ENCODE data around the gene CLEC7A.

The CLEC7A gene

GRCh38 chr12:10158406-10158805 is 28.4 kb upstream of the CLEC7A start:
- H3K4me3 ChIP-seq: no peak overlapping the region
- TF ChIP-seq CTCF (IDR thresholded peaks at IDR 0.05): no peak
- no peak overlapping the region for H3K27ac ChIP-seq
- no peak for DNase-seq (ENCODE audit: low spot score)

- H3K4me3 ChIP-seq: no peak overlapping the region
- DNase-seq (ENCODE audit: low spot score): no peak
- no peak for TF ChIP-seq CTCF (IDR thresholded peaks at IDR 0.05)
- no peak overlapping the region for H3K27ac ChIP-seq
Observed at GRCh38 chr12:10155966-10156365, 26.0 kb upstream of the CLEC7A start.

- peak overlapping the region; percentile 74 for H3K4me3 ChIP-seq
- H3K27ac ChIP-seq: peak overlapping the region in 1 of 2 donors; percentile 74
- TF ChIP-seq CTCF (IDR thresholded peaks at IDR 0.05): no peak
- no peak for DNase-seq (ENCODE audit: low spot score)
Observed at GRCh38 chr12:10154145-10154496, 24.1 kb upstream of the CLEC7A start.

GRCh38 chr12:10153271-10154144 is 23.5 kb upstream of the CLEC7A start:
- DNase-seq (ENCODE audit: low spot score): peak; percentile 82
- H3K27ac ChIP-seq: peak overlapping the region; percentile 34 to 74
- peak overlapping the region; percentile 74 for H3K4me3 ChIP-seq
- peak; percentile 71 for TF ChIP-seq CTCF (IDR thresholded peaks at IDR 0.05)

GRCh38 chr12:10151621-10152020 is 21.6 kb upstream of the CLEC7A start:
- Histone ChIP-seq H3K4me3 (no peak overlapping the region), H3K27ac (no peak overlapping the region)
- TF ChIP-seq CTCF (IDR thresholded peaks at IDR 0.05): no peak
- no peak for DNase-seq (ENCODE audit: low spot score)

- H3K4me3 ChIP-seq: no peak overlapping the region
- no peak for DNase-seq (ENCODE audit: low spot score)
- TF ChIP-seq CTCF (IDR thresholded peaks at IDR 0.05): no peak
Observed at GRCh38 chr12:10147714-10148403, 17.9 kb upstream of the CLEC7A start.

More at GRCh38 chr12:10147714-10148403, 17.9 kb upstream of the CLEC7A start:
- H3K27ac ChIP-seq: no peak overlapping the region
